NCI-H526 (cell line): Measurements from ENCODE around the gene NAGPA.

Source experiments
- DNase-seq, 2 experiments: peaks; one replicate each; lab custom pipeline; 2025; lab: John Stamatoyannopoulos, UW

The NAGPA gene

DNA sequence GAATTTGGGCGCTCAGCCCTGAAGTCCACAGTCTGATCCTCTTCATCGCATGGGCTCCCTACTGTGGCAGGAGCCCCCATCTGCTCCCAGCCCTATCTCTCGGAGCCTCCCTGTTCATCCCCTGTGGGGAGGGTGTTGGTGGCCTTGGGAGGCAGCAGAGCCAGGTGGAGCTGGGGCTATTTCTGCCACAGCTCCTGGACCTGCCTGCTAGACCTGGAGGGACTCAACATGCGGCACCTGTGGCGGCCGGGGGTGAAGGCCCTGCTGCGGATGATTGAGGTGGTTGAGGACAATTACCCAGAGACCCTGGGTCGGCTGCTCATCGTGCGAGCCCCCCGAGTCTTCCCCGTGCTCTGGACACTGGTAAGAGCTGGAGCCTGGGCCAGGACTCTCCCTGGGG lies 30.5 kb downstream of the NAGPA start:
- no peak for DNase-seq

DNA sequence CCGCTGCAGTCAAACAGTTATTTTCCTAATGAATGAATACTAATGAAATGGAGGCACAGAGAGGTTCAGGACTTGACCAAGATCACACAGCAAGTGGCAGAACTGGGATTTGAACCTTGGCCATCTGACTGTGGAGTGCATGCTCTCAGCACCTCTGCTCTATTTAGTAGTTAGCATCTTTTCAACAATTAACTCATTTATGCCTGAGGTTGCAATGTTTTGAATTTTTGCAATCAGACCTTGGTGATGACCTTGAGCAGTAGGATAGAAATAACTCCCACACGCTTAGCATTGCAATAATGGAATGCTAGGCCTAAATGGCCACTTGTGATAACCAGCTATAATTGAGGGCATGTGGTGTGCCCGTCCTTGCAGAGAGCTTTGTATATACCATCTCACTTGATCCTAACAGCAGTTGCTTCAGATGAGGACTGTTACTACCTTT lies 31.0 kb downstream of the NAGPA start:
- no peak for DNase-seq

DNA sequence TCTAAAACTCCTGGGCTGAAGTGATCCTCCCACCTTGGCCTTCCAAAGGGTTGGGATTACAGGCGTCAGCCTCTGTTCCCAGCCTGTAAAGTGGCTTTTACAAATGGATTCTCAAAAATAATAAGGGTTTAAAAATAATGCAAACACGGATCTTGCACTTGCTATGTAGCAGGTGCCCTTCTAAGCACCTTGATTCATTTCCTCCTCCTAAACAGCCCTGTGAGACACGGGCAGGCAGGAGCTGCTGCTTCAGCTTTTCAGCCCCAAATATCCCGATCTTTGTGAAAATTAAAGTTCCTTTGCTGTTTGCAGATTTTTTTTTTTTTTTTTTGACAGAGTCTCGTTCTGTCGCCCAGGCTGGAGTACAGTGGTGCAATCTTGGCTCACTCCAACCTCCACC lies 31.7 kb downstream of the NAGPA start:
- DNase-seq: no peak

DNA sequence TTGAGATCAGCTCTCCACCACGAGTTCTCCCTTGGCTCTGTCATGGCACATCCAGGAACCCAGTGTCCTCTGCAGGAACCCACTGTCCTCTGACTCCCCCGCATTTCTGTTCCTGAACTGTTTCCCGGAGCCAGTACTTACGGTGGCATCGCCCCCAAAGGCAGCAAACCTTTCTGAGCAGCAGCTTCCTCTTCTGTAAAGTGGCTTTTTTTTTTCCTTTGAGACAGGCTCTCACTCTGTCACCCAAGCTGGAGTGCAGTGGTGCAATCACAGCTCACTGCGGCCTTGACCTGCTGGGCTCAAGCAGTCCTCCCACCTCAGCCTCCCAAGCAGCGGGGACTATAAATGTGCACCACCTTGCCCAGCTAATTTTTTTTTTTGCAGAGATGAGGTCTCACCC lies 32.2 kb downstream of the NAGPA start:
- DNase-seq: no peak

DNA sequence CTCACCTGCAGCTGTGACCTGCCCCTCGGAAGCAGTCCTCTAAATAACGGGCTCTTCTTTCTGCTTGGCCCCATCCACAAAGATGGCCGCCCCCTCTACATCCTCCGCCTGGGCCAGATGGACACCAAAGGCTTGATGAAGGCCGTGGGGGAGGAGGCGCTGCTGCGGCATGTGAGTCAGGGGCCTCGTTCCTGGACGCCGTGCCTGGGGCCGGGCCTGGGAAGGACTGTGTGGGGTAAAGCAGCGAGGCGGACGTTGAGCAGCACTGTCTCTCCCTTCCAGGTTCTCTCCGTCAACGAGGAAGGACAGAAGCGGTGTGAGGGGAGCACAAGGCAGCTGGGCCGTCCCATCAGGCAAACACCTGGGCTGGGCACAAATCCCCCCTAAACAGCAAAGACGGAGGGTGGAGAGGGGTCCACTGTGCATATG lies 33.1 kb downstream of the NAGPA start:
- no peak for DNase-seq

DNA sequence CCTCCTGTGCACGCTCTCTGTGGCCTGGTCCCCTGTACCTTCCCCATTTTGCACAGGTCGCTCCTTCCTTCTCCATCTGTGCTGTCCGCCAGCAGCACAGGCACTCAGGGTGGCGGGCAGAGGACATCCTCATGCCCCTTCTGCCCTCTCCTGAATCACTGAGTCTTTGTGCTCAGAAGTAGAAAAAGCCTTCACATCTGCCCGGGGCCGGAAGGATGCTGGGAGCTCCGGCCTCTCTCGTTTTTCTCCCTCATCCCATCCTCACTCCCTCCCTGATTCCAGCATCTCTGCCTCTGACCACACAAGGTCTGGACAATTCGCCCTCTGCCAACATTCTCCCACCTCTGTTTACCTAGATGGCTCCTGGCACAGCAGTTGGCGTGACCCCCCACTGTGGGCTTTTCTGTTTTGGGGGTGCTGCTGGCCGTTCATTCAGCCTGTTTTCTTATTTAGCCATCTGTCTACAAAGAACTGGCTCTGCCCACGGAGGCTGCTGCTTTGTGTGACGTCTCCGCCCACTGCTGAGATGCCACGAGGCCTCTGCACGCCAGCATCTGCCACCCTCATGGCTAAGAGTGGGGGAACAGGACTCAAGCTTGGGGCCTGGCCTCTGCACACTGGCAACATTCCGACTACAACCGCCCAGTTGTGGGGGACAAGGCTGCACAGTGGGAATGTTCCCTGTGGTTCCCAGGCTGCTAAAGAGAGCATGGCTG lies 38.9 kb downstream of the NAGPA start:
- DNase-seq: no peak

DNA sequence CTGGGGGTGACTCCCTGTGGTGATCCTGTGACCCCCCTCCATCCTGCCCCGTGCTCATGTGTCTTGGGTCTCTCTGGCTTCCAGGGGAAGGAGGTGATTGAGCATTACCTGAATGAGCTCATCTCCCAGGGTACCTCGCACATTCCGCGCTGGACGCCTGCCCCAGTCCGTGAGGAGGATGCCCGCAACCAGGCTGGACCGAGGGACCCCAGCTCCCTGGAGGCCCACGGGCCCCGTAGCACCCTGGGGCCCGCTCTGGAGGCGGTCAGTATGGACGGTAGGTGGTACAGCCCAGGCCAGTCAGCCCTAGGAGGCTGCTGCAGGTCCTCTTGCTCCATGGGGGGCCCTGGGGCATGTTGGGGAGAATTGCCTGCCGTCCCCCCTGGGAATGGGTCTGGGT lies 42.0 kb downstream of the NAGPA start:
- DNase-seq: no peak

DNA sequence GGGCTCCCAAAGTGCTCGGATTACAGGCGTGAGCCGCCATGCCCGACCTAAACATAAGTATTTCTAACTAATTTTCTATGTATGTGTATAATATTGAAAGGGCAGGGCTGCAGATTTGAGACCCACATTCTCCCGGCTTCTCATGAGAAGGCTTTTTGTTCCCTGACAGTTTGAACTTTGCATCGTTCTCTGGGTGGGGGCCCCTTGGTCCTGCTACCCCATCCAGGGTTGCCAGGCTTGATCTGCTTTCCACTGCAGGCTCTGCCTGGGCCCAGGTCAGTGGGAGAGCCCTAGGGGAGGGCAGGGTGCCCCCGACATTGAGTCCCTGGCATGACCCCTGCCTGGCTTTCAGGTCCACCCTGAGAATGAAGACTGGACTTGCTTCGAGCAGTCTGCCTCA lies 43.3 kb downstream of the NAGPA start:
- DNase-seq: no peak

DNA sequence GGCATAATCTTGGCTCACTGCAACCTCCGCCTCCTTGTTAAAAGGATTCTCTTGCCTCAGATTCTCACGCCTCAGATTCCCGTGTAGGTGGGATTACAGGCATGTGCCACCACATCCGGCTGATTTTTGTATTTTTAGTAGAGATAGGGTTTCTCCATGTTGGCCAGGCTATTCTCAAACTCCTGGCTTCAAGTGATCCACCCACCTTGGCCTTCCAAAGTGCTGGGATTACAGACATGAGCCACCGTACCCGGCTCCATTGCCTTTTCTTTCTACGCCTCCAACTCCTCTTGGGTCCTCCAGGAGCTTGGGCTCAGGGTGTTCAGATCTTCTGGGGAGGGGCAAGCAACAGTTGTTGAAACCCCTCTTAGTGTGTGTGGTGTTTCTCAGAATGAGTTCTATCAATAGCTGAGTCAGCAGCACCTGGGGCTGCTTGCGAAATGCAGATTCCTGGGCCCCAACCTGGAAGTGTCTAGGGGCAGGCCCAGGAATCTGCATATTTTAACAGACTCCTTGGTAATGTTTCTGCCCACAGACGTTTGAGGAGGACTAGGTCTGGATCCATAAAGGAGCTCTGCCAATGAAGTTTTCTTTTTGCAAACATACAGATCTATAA lies 44.2 kb downstream of the NAGPA start:
- no peak for DNase-seq

DNA sequence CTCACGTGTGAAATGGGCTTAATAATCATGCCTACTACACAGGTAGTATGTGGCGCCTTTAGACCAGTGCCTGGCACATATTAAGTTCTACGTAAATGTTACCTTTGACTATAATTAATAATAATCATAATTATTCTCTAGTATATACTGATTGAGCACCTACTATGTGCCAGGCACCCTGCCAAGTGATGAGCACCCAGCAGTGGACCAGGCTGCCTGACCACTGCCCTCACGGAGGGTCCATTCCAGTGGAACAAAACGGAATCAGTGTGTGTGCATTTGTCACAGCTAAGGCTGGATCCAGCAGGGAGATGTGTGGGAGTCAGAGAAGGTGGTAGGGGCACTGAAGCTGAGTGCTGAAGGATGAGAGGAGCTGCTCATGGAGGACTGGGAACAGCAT lies 45.1 kb downstream of the NAGPA start:
- DNase-seq: no peak

DNA sequence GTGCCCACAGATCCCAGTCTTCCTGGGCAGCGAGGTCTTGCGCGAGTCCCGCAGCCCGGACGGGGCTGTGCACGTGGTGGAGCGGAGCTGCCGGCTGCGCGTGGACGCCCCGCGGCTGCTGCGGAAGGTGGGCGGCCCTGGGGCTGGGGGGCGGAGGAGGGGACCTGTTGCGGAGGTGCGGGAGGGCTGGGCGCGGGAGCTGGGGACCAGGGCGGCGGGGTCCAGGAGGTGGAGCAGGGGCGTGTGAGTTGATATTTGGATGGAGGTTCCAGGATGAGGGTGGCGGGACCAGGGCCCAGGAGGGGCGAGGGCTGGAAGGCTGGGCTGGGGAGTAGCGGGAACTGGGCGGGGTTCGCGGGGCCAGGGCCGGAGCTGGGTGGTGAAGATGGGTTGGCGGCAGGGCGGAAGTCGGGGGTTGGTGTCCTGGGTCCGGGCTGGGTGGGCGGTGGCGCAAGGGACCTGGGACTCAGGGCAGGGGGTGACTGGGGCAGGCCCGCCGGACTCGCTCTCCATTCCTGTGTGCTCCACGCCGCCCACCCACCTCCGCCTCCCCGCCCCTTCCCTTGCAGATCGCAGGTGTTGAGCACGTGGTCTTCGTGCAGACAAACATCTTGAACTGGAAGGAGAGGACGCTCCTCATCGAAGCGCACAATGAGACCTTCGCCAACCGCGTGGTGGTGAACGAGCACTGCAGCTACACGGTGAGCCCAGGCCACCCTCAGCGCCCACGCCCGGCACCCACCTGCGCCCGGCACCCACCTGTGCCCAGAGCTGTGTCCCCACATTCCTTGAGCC lies 46.0 kb downstream of the NAGPA start:
- DNase-seq: peak; percentile 14 to 22

DNA sequence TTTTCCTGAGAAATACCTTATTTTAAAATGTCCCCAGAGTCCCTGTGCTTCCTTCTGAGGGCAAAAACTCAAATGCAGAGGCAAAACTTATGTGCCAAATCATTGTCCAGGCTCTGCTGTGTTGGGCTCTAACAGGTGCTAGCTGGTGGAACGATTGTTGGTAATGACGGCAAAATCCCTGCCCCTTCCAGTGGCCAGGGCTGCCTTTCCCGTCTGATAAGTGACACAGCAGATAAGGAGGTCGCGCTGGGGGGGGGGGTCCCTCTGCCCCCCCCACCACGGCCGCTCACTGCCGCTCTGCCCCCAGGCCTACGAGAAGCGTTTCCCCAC lies 46.5 kb downstream of the NAGPA start:
- no peak for DNase-seq

DNA sequence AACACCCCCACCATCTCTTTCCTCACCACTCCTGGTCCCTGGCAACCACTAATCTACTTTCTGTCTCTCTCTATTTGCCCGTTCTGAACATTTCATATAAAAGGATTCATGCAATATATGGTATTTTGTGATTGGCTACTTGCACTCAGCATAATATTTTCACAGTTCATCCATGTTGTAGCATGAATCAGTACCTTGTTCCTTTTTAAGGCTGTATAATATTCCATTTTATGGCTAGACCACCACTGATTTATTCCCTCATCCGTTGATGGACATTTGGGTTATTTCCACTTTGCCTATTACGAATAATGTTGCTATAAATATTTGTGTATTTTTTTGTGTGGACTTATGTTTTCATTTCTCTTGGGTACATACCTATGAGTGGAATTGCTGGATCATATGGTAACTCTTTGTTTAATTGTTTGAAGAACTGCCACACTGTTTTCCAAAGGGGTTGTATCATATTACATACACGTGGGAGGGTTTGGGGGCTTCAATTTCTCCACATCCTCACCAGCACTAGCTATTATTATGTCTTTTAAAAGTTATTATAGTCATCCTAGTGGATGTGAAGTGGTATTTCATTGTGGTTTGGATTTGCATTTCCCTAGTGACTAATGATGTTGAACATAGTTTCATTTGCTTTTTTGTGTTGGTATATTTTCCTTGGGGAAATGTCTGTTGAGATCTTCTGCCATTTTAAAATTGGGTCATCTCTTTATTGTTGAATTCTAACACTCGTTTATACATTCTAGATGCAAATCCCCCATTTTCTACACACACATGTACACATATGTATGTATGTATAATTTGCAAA lies 49.4 kb downstream of the NAGPA start:
- peak in 1 of 2 experiments; percentile 23 for DNase-seq

DNA sequence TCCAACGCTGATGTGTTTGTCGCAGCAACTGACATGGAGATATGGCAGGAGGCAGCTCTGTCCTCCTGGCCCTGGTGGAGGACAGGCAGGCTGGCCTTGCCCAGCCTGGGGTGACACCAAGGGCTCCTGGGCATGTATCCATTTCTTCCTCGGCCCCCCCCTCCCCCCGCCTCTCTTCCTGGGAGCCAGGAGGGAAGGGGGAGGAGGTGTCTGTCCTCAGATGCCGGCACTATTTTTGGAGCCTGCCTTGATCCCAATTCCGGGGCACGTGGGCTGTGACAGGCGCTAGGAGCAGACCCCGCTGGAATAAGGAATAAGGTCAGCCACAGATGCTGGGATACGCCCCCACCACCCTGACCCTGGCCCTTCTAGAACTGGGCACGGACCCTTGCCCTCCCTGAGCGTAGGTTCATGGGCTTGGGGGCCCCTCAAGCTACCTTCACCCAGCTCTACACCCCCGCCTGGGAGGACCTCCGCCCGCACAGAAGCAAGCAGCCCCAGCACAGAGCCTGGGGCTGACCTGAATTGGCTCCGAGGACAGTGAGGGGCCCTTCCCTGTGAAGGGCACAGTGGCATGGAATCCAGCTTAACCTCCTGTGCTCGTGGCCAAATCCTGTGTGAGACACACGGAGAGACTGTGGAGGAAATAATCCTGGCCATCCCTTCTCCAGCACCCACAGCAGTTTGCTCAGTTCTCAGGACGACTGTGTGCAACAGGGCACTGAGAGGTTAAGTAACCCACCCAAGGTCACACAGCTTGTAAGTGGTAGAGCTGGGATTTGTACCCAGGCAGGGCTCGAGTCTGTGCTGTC lies 51.5 kb downstream of the NAGPA start:
- no peak for DNase-seq

DNA sequence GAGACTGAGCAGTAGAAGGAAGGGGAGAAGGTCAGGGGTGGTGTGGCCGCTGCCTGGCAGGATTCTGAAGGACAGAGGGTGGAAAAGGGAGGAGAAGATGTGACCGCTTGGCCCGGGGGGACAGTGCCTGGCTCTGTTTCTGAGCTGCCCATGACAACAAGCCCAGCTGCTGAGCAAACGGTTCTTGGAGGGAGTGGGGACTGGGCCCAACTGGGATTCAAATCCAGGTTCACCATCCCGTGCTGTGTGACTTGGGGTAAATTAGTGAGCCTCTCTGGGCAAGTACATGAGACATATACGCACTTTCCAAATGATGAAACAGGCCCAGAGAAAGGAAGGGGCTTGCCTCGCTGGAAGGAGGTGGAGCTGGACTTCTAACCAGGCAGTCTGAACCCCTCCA lies 52.3 kb downstream of the NAGPA start:
- DNase-seq: no peak

DNA sequence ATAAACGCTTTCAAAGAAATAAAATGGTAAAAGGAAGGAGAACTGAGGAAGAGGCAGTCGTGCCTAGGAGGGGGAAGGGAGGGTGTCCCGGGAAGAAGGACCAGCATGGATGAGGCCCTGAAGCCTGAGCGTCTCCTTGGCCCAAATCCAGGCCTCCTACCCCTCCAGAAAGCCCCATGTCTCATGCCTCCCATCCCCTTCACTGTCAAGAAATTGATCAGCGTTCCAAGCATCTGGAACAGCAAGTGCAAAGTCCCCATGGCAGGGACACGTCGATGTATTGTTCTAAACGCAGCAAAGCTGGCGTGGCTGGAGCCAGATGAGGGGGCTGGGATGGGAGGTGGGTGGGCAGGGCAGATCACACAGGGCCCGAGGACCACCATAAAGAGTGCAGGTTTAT lies 53.0 kb downstream of the NAGPA start:
- no peak for DNase-seq

DNA sequence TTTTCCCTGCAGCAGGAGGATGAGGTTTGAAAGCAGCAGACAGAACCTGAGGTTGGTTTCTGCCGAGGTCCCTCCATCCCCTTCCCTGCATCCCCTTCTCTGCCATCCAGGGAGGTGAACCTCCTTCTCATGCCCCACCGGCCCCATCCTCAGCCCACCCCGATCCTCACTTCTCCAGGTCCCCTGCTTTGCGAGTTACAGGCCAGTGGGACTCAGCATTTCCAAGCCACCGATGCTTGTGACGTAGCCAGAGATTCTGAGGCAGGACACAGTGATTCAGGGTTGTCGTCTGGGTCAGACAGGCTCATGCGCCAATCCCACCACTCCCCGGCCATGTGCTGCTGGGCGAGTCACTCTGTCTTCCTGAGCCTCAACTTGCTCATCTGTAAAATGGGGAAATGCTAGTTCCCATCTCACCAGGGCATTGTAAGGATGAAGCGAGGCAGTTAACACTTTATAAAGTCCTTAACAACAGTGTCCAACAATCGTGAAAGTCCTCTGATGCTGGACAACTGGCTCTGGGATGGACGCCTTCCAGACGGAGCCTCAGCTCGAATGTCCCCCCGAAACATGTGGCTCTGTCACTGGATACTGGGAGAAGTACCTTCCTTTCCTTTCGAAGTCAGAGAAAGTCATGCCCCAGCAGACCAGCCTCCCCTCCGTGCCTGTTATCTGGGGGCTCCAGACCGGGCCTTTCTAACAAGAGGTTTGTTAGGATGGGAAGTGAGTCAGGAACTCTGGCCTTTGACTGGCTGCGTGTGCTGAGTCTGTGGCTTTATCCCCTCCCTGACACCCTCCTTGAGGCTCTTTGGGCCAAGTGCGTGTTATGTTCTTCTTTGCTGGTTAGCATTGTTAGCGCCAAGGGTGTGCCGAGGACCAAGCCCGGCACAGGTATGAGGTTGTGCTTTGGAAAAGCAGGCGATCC lies 53.7 kb downstream of the NAGPA start:
- no peak for DNase-seq

DNA sequence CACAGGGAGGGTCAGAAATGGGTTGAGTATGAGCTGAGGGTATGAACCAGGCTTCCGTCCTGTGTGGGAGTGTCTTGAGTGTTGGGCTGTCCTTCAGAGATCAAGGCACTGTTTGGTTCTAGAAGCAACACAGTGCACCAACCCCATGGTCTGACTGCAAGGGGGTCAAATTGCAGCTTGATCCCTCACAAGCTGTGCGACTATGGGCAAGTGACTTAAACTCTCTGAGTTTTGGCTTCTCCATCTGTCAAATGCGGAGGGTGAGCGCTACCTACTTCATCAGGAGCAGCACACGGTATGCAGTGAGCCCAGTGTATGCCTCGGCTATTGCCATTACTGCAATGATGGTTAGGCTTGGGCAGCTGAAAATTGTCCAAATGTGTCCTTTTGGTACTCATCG lies 54.6 kb downstream of the NAGPA start:
- no peak for DNase-seq

DNA sequence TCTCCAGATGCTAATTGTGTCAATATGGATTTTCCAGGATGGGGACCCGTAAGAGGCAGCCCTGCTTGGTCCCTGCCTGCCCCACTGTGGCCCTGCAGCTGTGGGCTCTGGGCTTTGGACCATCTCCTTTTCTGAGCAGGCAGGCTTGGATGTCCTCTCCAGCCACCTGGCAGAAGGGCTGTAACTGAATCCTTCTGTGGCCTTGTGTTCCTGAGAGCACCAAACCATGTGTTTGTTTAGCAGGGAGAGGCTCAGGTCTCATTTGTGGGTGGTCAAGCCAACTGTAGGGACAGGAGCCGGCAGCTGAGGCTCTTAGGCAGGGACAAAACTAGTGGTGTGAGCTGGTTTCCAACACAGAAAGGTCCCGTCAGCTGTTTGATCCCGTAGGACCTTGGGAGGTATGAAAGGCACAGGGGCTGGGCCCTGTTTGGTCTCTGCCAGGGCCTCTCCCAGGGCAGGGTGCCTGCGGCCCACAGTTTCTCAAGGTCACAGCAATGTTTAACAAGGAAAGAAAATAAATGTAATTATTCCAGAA lies 57.1 kb downstream of the NAGPA start:
- DNase-seq: no peak

DNA sequence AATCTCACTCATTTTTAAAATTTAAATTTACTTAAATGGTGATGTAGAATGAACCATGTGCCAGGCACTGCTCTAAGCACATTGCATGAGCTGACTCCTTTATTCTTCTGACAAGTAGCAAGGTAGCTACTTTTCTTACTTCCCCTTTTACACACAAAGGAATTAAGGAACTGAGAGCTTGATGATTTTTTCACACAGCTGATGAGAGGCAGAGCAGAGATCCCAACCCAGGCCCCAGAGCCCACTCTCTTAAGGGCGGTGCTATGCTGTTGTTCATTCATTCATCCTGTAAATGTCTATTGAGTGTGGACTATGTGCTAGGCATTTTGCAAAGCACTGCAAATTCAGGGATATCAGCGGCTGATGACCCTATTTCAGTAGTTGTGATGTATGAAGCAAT lies 57.7 kb downstream of the NAGPA start:
- DNase-seq: no peak
